Fibroblast of lung (primary cell): ENCODE data around the gene TEX35.

Source experiments
- EZH2 ChIP-seq: IDR thresholded peaks from 2 replicates; pipeline ENCODE4 v1.5.1; 2012; ENCODE audit warnings: low read length, control low read depth, mild to moderate bottlenecking; ENCODE audit errors: missing control alignments
- TF ChIP-seq, protein P1 (sequence below), 2 donors: IDR thresholded peaks in 1 of 2; conservative IDR thresholded peaks in 1 of 2; 1 replicate in 1 of 2; 2 replicates in 1 of 2; pipeline ENCODE4 v1.5.1; 2011 to 2012; ENCODE audit warnings: low read length in 2 of 2, control low read depth in 1 of 2, inconsistent platforms in 1 of 2, low read depth in 1 of 2, mild to moderate bottlenecking in 1 of 2

DNA sequence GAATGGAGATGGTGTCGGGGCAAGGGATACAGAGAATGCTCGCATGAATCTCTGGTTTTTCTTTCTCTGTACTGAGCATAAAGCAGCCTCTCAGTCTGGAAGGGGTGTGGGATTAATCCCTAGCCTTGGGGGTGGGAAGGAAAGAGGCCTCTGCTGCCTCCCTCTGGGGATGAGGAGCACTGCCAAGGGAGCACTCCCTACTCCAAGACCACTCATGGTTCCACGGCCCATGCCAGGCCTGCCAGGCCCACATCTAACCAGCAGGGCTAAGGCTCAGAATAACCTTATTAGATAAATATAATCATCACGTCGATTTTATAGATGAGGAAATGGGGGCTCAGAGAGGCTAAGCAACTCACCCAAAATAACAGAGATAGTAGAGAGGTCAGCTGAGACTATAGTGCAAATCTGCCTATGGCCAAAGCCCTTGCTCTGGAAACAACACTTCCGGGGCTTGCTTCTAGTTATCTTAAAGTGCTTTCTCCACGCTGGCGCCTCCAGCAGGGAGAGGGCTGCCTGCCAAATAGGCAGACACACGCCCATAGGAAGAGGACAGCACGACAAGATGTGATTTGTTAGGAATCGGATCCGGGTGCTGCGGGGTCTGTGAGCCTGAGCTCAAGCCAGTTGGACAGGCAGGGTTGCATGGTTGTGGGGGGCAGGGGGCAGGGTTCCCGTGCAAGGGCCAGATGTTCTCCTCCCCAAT lies 522 bp downstream of the TEX35 start:
- TF ChIP-seq, protein P1, sequence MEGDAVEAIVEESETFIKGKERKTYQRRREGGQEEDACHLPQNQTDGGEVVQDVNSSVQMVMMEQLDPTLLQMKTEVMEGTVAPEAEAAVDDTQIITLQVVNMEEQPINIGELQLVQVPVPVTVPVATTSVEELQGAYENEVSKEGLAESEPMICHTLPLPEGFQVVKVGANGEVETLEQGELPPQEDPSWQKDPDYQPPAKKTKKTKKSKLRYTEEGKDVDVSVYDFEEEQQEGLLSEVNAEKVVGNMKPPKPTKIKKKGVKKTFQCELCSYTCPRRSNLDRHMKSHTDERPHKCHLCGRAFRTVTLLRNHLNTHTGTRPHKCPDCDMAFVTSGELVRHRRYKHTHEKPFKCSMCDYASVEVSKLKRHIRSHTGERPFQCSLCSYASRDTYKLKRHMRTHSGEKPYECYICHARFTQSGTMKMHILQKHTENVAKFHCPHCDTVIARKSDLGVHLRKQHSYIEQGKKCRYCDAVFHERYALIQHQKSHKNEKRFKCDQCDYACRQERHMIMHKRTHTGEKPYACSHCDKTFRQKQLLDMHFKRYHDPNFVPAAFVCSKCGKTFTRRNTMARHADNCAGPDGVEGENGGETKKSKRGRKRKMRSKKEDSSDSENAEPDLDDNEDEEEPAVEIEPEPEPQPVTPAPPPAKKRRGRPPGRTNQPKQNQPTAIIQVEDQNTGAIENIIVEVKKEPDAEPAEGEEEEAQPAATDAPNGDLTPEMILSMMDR (conservative IDR thresholded peaks at IDR 0.05 in 1 of 2, IDR thresholded peaks at IDR 0.05 in 1 of 2; ENCODE audit: low read depth in 1 of 2, low read length in 2 of 2), result no peak
- TF ChIP-seq EZH2, result no peak
